SU-DHL-6 (cell line): ENCODE measurements around the gene RNU6-1.

ENCODE experiments used
- CTCF ChIP-seq: fragments of 200-600 bp; sonication (generic); IDR thresholded peaks from one replicate; pipeline ENCODE4 v1.5.1; 2017; ENCODE audit warnings: antibody characterized with exemption, mild to moderate bottlenecking, low read length, moderate library complexity; ENCODE audit not compliant: insufficient read depth, poor library complexity, severe bottlenecking
- EZH2phosphoT487 ChIP-seq: fragments of 200-600 bp; sonication (generic), shearing (Covaris generic); conservative IDR thresholded peaks from 2 replicates; pipeline ENCODE4 v1.6.1; 2018; ENCODE audit warnings: mild to moderate bottlenecking, antibody characterized with exemption, low read length, moderate library complexity, mixed read lengths

DNA sequence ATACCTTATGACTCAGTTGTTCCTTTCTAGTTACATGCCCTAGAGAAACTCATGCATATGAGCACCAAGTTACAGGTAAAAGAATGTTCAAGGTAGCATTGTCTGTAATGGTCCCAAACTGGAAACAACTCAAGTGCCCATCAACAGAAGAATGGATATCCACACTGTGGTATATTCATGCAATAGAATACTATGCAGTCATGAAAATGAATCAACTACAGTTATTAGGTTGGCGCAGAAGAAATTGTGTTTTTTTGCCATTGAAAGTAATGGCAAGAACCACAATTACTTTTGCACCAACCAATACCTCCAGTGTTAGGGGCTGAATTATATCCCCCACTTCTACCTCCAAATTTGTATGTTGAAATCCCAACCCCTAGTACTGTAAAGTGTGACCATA lies 9.7 kb upstream of the RNU6-1 start:
- TF ChIP-seq CTCF (no peak), EZH2phosphoT487 (no peak)
